Thymus (tissue), 11 donors: Measurements from ENCODE around the gene CYP21A2. TPM values are rescaled to one million over a fixed set of nuclear protein-coding genes. Genes with fewer than 3 reads are reported as not detected.

Experiments
- DNase-seq, 9 donors: peaks; one replicate each; pipeline ENCODE4 v3.0.0-alpha.2; 2013; ENCODE audit warnings: low spot score in 9 of 9, low read depth in 6 of 9, missing footprints in 1 of 9
- H3K27ac ChIP-seq, 2 donors: one replicate each; pipeline ENCODE4 v1.5.1; 2013; ENCODE audit warnings: control low read depth in 1 of 2, low read depth in 1 of 2, low read length in 1 of 2, mild to moderate bottlenecking in 1 of 2, moderate library complexity in 1 of 2
- H3K27me3 ChIP-seq, 2 donors: one replicate each; pipeline ENCODE4 v1.5.1; 2013; ENCODE audit warnings: low read length in 1 of 2; ENCODE audit not compliant: control insufficient read depth in 2 of 2, insufficient read depth in 1 of 2
- H3K36me3 ChIP-seq, 2 donors: one replicate each; pipeline ENCODE4 v1.5.1; 2013; ENCODE audit warnings: low read length in 1 of 2, mild to moderate bottlenecking in 1 of 2, moderate library complexity in 1 of 2; ENCODE audit not compliant: control insufficient read depth in 2 of 2, insufficient read depth in 2 of 2
- H3K4me1 ChIP-seq, 2 donors: one replicate each; pipeline ENCODE4 v1.5.1; 2013; ENCODE audit warnings: low read length in 2 of 2; ENCODE audit not compliant: control insufficient read depth in 2 of 2, insufficient read depth in 2 of 2
- H3K4me3 ChIP-seq, 2 donors: one replicate each; pipeline ENCODE4 v1.5.1; 2013; ENCODE audit warnings: low read length in 2 of 2, control low read depth in 1 of 2, mild to moderate bottlenecking in 1 of 2
- H3K9me3 ChIP-seq, 2 donors: one replicate each; pipeline ENCODE4 v1.5.1; 2013; ENCODE audit warnings: low read length in 1 of 2, mild to moderate bottlenecking in 1 of 2; ENCODE audit not compliant: control insufficient read depth in 2 of 2, insufficient read depth in 1 of 2
- WGBS: extraction: QIAGEN DNeasy Blood & Tissue Kit; methylation state at CpG from one replicate; pipeline ENCODE4 v1.1.7; 2013; 5-methylcytosine and 5-hydroxymethylcytosine counted together
- polyA plus RNA-seq: library from polyadenylated mRNA; stranded (reverse); fragments of 200-250 nt; gene quantifications from one replicate; pipeline ENCODE4 v1.2.3, GENCODE V29; 2013
- total RNA-seq: library from RNA; stranded (reverse); fragments of 120-200 nt; gene quantifications from one replicate; pipeline ENCODE4 v1.2.4, GENCODE V29; 2013
- donor health status: healthy.

Gene CYP21A2
- total and polyA plus RNA-seq, 2 donors = 0.24 to 15.7 TPM

- H3K4me1 ChIP-seq = no peaks in the 10 kb centered on the region
- no peak for DNase-seq
- no peaks in the 10 kb centered on the region for H3K9me3 ChIP-seq
- H3K27me3 ChIP-seq = peaks cover 0 to 17% of the 10 kb centered on the region in 2 donors
- WGBS = 90% methylated on average over 3 of the region's 3 CpGs
- no peak overlapping the region for H3K27ac ChIP-seq
- H3K4me3 ChIP-seq = no peak overlapping the region
- no peaks in the 10 kb centered on the region for H3K36me3 ChIP-seq
Observed at GRCh38 chr6:32073101-32073500, 34.9 kb downstream of the CYP21A2 start.

DNA sequence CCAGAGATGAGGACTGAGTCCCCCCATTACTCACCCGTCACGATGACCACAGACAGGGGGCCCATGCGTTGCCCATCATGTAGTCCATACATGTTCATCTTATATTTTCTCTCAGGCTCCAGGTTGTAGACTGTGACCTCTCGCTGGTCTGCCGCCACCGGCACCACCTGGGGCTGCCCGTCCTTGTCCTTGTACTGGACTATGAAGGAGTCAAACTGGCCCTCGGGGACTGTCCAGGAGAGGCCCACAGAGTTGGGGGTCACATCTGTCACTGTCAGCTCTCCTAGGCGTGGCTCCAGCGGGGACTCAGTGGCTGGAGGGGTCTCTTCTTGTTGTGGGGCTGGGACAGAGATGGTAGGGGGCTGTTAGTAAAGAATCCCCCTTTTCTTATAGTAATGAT is 35.4 kb downstream of the CYP21A2 start:
- WGBS = 97% methylated on average over 10 of the region's 10 CpGs
- no peaks in the 10 kb centered on the region for H3K4me1 ChIP-seq
- no peak overlapping the region for H3K27ac ChIP-seq
- no peaks in the 10 kb centered on the region for H3K9me3 ChIP-seq
- no peak for DNase-seq
- peaks cover 0 to 17% of the 10 kb centered on the region in 2 donors for H3K27me3 ChIP-seq
- no peak overlapping the region for H3K4me3 ChIP-seq
- no peaks in the 10 kb centered on the region for H3K36me3 ChIP-seq

DNA sequence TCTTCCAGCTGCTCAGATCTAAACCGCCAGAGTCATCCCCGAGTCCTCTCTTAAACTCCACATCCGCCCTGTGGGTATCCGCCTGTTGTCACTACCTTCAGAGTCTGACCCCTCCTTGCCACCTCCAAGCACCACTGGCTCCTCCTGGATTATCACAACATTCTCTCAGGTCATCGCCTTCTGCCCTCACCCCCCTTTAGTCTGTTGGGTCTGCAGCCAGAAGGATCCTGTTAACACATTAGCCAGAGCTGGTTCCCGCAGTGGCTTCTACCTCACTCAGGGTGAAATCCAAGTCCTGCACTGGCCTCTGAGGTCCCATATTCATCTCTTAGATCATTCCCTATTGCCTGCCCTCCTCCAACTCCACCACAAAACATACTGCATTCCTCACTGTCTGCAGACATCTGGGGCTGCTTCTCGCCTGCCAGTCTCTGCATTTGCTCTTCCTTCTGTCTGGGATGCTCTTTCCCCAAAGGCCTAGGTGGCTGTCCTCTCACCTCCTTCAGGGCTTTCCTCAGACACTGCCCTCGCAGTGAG is 36.8 kb downstream of the CYP21A2 start:
- WGBS = 94% methylated on average over 8 of the region's 8 CpGs
- Histone ChIP-seq H3K27me3 (peaks cover 0 to 19% of the 10 kb centered on the region in 2 donors), H3K36me3 (no peaks in the 10 kb centered on the region), H3K27ac (no peak overlapping the region), H3K4me3 (no peak overlapping the region), H3K9me3 (no peaks in the 10 kb centered on the region), H3K4me1 (no peaks in the 10 kb centered on the region)
- no peak for DNase-seq

GRCh38 chr6:32075781-32076180 is 37.6 kb downstream of the CYP21A2 start:
- H3K27me3 ChIP-seq = peaks cover 0 to 17% of the 10 kb centered on the region in 2 donors
- no peaks in the 10 kb centered on the region for H3K9me3 ChIP-seq
- 94% methylated on average over 3 of the region's 3 CpGs for WGBS
- H3K4me1 ChIP-seq = no peaks in the 10 kb centered on the region
- H3K4me3 ChIP-seq = no peak overlapping the region
- no peak for DNase-seq
- no peak overlapping the region for H3K27ac ChIP-seq
- H3K36me3 ChIP-seq = no peaks in the 10 kb centered on the region

DNA sequence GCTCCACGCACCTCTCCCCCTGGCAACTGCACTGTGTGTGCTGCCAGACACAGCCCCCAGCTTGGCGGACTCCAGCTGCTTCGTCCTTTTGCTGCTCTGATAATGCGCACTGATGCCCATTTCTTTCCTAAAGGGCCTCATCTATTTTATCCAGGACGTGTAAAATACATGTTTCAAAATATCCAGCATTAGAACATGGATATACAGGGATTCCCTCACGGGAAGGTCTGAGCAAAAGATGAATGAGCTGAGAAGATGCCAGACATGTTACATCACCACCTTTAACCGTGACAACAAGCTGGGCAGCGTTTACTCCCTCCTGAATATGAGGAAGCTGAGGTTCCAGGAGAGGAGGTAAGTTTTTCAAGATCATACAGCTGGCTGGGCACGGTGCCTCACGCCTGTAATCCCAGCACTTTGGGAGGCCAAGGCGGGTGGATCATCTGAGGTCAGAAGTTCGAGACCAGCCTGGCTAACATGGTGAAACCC is 38.1 kb downstream of the CYP21A2 start:
- Histone ChIP-seq H3K4me1 (no peaks in the 10 kb centered on the region), H3K27me3 (peaks cover 0 to 18% of the 10 kb centered on the region in 2 donors), H3K36me3 (no peaks in the 10 kb centered on the region), H3K27ac (no peak overlapping the region), H3K9me3 (no peaks in the 10 kb centered on the region), H3K4me3 (no peak overlapping the region)
- WGBS = 77% methylated on average over 12 of the region's 12 CpGs
- no peak for DNase-seq

DNA sequence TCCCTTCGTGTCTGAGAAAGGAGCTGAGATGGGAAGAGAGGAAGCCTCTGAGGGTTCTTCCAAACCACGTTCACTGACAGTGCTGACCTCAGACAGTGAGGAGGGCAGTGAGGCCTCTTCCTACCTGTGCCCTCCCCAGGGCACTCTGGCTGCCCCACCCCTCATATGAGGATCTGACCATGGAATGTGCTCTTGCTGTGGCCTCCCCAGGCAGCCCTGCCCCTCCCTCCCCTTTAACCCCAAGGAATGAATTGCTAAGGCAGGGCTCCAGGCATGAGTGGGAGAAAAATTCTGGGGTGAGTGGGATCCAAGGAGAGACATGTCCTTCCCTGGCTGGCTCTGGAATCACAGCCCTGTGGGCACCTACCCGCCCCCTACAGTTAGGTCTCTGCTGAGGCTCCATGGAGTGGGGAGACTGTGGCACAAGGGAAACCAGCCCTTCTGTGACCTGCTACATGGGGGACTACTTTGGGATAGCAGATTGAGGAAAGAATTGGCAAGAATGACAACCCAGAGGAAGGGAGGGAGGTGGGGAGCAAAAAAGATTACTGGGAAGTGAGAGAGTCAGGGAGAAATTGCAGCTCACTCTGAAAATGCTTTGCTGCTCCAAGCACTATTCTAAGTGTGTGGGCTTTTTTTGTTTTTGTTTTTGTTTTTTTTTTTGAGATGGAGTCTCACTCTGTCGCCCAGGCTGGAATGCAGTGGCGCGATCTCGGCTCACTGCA is 41.5 kb downstream of the CYP21A2 start:
- no peaks in the 10 kb centered on the region for H3K36me3 ChIP-seq
- H3K27ac ChIP-seq = no peak overlapping the region
- DNase-seq = no peak
- WGBS = 77% methylated on average over 7 of the region's 7 CpGs
- H3K4me3 ChIP-seq = no peak overlapping the region
- H3K9me3 ChIP-seq = no peaks in the 10 kb centered on the region
- no peaks in the 10 kb centered on the region for H3K4me1 ChIP-seq
- H3K27me3 ChIP-seq = peaks cover 0 to 44% of the 10 kb centered on the region in 2 donors

DNA sequence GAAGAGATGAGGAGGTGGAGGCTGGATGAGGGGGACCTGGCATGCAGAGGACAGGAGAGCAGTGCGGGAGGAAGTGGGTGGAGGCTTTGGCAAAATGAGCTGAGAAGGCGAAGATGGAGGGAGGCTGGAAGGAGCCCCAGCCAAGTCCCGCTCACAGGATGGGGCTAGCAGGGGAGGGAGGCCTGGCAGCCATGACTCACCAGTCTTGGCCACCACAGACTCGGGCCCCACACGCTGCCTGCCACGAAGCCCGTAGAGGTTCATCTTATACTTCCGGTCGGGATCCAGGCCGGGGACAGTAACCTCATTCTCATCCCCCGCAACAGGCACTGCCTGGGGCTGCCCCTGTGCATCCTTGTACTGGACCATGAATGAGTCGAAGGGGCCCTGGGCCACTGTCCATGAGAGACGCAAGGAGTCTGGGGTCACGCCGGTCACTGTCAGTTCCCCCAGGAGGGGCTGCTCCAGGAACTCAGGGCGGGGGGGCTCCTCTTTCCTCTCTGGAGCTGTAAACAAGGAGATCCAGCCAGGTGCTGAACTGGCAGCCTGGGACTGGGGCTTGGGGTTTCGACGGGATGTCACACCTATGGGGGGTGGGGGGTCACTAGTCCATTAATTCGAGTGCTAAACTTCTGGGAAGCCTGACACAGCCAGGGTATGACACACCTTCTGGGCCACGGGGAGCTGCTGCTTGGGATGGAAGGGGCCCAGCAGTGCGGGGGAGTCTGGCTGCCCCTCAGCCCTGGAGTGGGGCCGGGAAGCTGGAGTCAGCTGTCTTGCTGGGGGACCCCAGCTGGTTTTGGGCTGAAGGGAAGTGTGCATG is 43.2 kb downstream of the CYP21A2 start:
- DNase-seq = no peak
- no peaks in the 10 kb centered on the region for H3K4me1 ChIP-seq
- H3K9me3 ChIP-seq = no peaks in the 10 kb centered on the region
- H3K4me3 ChIP-seq = no peak overlapping the region
- H3K27me3 ChIP-seq = peaks cover 2 to 58% of the 10 kb centered on the region in 2 donors
- no peak overlapping the region for H3K27ac ChIP-seq
- 91% methylated on average over 22 of the region's 22 CpGs for WGBS
- H3K36me3 ChIP-seq = no peaks in the 10 kb centered on the region

DNA sequence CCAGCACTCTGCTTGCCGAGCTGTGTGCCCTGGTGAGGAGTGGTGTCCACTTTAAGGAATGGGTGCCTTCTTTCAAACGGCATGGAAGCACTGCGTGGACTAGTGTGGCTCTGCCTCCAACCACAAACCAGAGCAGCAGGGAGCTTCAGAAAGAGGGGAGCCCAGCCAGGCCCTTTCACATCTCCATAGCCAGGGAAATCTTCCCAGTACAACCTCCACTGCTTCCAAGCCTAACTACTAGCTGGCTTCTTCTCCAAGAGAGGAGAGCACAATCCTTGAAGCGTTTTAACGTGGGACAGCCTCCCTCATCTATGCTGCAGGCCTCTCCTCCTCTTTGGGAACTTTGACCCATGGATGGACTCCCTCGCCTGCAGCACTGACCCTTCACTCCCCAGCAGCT is 44.3 kb downstream of the CYP21A2 start:
- Histone ChIP-seq H3K4me1 (peaks cover 0 to 3% of the 10 kb centered on the region in 2 donors), H3K4me3 (no peak overlapping the region), H3K36me3 (no peaks in the 10 kb centered on the region), H3K27me3 (peaks cover 9 to 65% of the 10 kb centered on the region in 2 donors), H3K9me3 (no peaks in the 10 kb centered on the region), H3K27ac (no peak overlapping the region)
- DNase-seq = no peak
- 75% methylated on average over 6 of the region's 6 CpGs for WGBS

DNA sequence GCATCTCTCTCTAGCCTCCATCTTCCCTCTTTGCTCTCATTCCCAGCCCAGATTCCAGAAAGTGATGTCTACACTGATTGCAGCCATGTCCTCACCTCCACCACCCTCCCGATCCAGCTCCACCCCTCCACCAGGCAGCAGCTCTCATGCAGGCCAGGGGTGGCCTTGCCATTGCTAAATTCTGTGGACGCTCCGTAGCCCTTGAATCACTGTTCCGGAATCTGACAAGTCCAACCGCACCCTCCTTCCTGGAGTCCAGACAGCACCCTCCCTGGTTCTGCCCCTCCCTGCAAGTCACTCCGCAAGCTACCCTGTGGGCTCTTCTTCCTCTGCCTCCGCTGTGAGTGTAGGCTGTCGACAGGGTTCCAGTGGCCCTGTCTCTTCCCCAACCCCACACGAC is 44.7 kb downstream of the CYP21A2 start:
- Histone ChIP-seq H3K4me1 (peaks cover 0 to 3% of the 10 kb centered on the region in 2 donors), H3K27me3 (peaks cover 10 to 70% of the 10 kb centered on the region in 2 donors), H3K4me3 (no peak overlapping the region), H3K27ac (no peak overlapping the region), H3K36me3 (no peaks in the 10 kb centered on the region), H3K9me3 (no peaks in the 10 kb centered on the region)
- DNase-seq = no peak
- 96% methylated on average over 9 of the region's 9 CpGs for WGBS
